NT2/D1 (cell line): ENCODE data around the gene SUSD2.

Experiments
- SUZ12 ChIP-seq: IDR thresholded peaks from 2 replicates; pipeline ENCODE4 v1.6.1; 2011; ENCODE audit not compliant: insufficient read length, insufficient read depth; ENCODE audit errors: extremely low read depth
- YY1 ChIP-seq: IDR thresholded peaks from 2 replicates; pipeline ENCODE4 v1.6.1; 2011; ENCODE audit not compliant: insufficient read length, insufficient read depth
- ZNF274 ChIP-seq: IDR thresholded peaks from 2 replicates; pipeline ENCODE4 v1.6.1; 2011; ENCODE audit warnings: mild to moderate bottlenecking, low read depth, low read length

- TF ChIP-seq ZNF274 (no peak), SUZ12 (no peak), YY1 (no peak)
Observed at GRCh38 chr22:24191381-24191841, 10.1 kb downstream of the SUSD2 start.
